Fibroblast of the conjunctiva (primary cell): ENCODE results near the gene PHACTR3.

ENCODE experiments used
- DNase-seq: peaks from one replicate; pipeline ENCODE4 v3.0.0-alpha.2; 2010; ENCODE audit warnings: low read depth

PHACTR3 gene

DNA sequence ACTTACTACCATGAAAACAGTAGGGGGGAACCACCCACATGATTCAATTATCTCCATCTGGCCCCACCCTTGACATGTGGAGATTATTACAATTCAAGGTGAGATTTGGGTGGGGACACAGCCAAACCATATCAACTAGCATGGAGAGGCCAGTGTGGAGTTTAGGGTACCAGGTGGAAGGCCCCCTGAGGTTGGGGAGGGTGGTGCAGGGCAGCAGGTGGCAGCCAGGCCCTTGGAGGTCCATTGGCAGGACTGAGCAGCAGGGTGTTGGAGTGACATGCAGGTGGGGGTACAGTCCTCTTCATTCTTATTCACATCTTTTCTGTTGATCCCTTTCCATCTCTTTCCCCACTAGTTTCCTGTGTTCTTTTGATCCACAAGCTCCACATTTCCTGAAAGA, 42.9 kb downstream of the PHACTR3 start:
- no peak for DNase-seq

GRCh38 chr20:59648466-59649070, 44.2 kb downstream of the PHACTR3 start:
- no peak for DNase-seq

DNA sequence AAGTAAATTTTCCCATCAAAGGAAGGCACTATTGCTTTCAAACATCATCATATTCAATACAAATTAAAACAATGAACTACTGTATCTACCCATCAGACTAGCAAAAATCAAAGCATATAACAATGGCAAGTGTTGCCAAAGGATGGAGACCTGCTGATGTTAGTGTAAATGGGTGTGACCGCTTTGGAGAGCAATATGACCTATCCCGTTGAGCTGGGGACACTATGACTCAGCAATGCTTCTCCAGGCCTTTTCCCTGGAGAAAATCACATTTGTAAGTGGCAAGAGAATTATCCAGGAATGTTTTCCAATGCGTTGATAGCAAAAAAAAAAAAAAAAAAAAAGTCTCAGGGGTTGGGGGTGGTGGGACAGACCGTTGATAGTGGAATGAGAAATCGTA, 46.1 kb downstream of the PHACTR3 start:
- DNase-seq = no peak

DNA sequence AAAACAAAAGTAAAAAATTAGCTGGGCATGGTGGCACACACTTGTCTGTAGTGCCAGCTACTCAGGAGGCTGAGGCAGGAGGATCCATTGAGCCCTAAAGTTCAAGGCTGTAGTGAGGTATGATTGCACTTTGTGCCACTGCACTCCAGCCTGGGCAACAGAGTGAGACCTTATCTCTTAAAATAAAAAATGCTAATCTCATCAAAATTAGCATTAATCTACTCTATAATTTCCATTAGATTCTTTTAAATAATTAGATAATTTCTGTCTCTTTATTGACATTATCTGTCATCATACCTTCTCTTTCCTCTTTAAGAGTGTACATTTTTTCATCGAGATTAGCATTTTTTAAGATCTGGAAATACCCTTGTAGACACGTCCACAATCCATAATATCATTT, 48.0 kb downstream of the PHACTR3 start:
- DNase-seq = no peak

DNA sequence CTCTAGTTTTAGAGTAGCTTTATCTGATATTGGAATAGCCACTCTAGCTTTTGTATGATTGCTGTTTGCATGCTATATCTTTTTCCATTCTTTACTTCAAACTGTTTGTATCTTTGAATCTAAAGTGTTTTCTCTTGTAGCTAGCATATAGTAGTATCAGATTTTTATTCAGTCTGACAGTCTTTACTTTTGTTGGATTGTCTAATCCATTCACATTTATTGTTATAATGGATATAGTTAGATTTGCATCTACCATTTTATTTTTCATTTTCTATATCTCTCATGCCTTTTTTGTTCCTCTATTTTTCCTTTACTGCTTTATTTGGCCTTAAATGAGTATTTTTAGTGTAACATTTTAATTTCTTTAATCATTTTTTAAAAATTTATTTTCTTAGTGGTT, 52.1 kb downstream of the PHACTR3 start:
- no peak for DNase-seq

- no peak for DNase-seq
Observed at GRCh38 chr20:59657459-59658046, 53.2 kb downstream of the PHACTR3 start.

DNA sequence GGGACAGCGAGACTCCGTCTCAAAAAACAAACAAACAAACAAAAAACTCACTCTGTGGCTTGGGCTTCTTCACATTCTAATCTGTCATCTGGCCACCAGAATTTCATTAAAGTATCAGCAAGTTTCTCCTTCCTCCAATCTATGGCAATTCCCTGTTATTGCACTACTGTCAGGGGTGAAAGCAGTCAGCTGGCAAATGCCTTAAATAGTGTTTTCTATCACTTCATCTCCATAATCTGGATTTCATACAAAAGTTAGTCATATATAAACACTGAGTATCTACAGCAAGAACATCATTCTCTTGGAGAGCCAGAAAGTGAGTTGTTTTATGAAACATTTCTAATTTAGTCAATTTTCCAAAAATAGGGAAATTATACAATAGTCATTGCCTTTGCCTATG, 56.1 kb downstream of the PHACTR3 start:
- DNase-seq = no peak

DNA sequence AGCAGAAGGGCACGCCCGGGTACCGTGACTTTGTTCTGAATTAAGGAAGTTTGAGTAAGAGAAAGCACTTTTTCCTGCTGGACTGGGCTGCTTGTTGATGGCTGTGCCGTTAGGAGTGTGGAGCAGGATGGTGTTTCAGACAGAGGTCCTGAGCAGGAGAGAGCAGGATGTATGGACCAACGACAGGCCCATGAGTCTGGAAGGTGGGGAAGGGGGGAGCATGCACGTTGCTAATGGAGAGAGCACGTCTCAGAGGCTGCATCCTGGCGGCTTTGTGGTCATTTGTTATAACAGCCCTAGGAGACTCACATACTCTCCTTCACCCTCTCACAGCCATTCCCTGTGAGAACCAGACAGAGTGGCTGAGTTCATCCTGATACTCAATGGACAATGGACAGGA, 56.8 kb downstream of the PHACTR3 start:
- DNase-seq = no peak

- no peak for DNase-seq
Observed at GRCh38 chr20:59661621-59662020, 57.3 kb downstream of the PHACTR3 start.

DNA sequence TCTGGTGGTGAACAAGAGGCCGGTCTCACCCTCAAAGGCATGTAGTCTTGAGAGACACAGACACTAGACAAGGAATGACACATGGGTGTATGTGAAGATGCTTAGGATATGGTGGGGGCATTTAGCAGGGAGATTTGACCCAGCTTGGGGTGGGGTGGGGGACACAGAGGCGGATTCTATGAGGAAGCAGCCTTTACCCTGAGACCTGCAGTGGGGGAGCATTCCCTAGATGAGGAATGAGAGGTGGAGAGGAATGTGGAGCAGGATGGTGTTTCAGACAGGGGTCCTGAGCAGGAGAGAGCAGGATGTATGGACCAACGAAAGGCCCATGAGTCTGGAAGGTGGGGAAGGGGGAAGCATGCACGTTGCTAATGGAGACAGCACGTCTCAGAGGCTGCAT, 57.8 kb downstream of the PHACTR3 start:
- no peak for DNase-seq

GRCh38 chr20:59662856-59663512, 58.6 kb downstream of the PHACTR3 start:
- no peak for DNase-seq

DNA sequence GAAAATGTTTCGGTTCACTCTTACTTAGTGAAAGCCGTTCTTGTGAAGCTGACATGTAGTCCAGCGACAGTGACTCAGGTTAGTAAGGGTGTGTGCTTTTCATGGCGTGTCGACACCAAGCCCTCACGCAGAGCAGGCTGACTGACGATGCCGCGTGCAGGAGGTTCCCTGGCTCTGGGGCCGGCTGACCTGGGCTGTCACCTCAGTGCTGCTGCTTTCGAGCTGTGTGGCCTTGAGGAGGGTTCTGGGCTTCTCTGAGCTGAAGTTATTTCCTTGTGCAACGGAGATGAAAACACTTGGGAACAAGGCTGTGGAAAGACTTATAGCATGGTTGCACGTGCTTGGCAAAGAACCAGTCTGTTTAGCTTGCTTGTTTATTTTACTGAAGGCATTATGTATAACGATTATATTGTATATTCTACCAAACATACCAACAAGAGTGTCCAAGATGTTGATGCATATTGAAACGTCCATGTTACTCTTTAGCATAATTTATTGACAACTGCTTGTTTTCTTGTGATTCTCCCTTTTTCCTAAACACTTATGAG, 59.2 kb downstream of the PHACTR3 start:
- DNase-seq = no peak

DNA sequence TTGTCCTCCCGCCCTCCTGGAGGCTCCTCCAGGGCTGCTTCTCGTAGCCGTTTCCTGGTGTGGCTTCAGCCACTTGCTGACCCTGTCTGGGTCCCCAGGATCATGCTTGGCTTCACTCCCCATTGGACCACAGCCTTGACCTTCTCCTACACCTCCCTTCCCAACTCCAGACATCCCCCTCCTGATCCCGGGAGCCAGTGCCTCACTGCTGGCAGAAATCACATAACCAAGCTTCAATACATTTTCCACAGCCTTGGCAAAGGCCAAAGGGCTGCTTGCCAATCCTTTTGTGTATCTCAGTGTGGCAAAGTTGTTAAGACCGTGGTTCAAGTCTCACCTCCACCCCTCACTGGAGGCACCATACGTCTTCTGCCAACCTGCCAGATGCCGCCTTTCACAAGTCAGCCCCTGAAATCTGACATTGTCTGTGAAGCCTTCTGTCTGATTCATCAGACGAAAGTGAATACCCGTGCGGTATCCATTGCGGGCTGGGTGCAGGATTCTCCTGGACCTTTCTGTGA, 60.1 kb downstream of the PHACTR3 start:
- DNase-seq = no peak

DNA sequence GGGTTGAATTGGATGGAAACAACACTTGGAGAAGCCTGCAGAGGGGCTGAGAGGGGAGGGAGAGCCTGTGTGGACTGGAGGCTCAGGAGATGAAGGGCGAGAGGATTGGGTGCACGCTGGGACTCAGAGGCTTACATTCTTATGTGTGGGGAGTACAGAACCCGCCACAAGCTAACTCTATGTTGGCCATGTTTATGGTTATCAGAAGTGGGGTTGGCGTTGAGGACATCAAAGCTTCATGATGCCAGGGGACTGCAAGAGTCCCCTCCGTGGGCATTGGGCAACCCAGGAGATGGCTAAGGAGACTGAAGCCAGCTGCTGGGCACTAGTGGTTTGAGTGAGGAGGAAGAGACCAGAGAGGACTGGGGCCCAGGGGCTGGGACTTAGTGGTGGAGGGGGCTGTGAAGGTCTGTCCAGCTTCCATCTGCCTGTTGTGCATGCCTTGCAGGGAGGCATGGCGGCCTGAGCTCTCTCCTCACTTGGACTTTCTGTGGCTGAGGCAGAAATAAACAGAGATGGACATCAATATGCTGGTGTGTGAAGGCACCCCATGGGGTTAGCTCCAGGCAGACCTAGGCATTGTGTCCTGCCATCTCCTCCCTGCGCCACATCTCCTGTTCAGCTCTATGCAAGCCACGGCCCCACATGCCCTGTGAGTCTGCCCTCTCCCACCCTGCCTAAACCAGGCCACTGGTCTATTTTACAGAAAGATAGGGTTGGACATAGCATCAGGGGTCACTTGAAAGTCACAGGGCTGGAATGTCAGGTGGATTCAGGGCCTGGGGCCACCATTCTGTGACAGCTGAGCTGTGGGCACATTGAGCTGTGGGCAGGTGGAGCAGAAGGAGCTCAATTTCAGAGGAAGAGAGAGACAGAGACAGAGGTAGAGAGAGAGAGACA, 61.6 kb downstream of the PHACTR3 start:
- DNase-seq = no peak

DNA sequence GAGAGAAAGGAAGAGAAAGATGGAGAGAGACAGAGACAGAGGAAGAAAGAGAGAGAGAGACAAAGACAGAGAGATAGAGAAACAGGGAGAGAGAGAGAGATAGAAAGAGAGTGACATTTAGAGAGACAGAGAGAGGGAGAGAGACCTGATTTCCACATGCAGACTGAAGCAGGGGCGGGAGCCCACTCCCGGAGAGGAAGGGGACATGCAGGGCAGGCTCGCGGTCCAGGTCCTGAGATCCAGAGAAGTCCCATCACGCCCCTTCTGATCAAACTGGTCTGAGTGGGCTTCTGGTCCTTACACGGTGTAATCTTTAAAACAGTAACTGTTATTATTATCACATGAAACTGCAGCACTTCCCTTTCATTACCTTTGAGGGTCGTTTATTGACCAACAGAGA, 62.2 kb downstream of the PHACTR3 start:
- DNase-seq = no peak

- DNase-seq = no peak
Observed at GRCh38 chr20:59667131-59667530, 62.8 kb downstream of the PHACTR3 start.

DNA sequence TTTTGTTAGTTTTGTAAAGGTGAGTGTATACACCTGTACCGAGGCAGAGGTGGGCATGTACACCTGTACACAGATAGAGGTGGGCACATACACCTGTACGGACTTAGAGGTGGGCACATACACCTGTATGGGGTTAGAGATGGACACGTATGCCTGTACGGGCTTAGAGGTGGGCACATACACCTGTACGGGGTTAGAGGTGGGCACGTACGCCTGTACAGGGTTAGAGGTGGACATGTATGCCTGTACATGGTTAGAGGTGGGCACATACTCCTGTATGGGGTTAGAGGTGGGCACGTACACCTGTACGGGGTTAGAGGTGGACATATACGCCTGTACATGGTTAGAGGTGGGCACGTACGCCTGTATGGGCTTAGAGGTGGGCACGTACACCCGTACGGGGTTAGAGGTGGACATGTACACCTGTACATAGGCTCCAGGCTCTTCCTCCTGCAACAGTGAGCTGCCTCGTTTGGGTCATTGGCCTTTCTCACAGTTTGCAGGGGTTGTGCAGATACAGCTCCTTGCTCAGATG, 63.7 kb downstream of the PHACTR3 start:
- no peak for DNase-seq

- no peak for DNase-seq
Observed at GRCh38 chr20:59668926-59669850, 64.8 kb downstream of the PHACTR3 start.

- no peak for DNase-seq
Observed at GRCh38 chr20:59670786-59671492, 66.6 kb downstream of the PHACTR3 start.
